ENCODE data around the gene BCKDHA.
"Not testable (repeated sequence)": the region's sequence is repeated elsewhere in the genome, so short reads cannot be mapped to it uniquely, and the experiment has no call there.

Gene BCKDHA

GRCh38 chr19:41431426-41432386, 34.1 kb downstream of the BCKDHA start:
- H3K9me3 ChIP-seq (ENCODE audit: control insufficient read depth in 5 of 5, low read length in 5 of 5): no peaks in the 10 kb centered on the region
- peak overlapping the region in 1 of 5 donors; percentile 20 for H3K9ac ChIP-seq (ENCODE audit: low read length in 5 of 5)
- H3K4me1 ChIP-seq (ENCODE audit: control insufficient read depth in 5 of 5, insufficient read depth in 5 of 5, low read length in 5 of 5): peaks cover 3 to 30% (median 16%) of the 10 kb centered on the region in 5 donors
- no peak overlapping the region for H3K4me3 ChIP-seq (ENCODE audit: low read depth in 1 of 5, low read length in 5 of 5)
- peaks cover 0 to 38% (median 34%) of the 10 kb centered on the region in 5 donors for H3K36me3 ChIP-seq (ENCODE audit: control insufficient read depth in 5 of 5, insufficient read depth in 5 of 5, low read length in 5 of 5)
- no peaks in the 10 kb centered on the region for H3K27me3 ChIP-seq (ENCODE audit: control insufficient read depth in 5 of 5, insufficient read depth in 4 of 5, low read length in 5 of 5)
- H3K27ac ChIP-seq (ENCODE audit: low read depth, low read length): no peak overlapping the region

GRCh38 chr19:41433171-41433570, 35.6 kb downstream of the BCKDHA start:
- Histone ChIP-seq H3K27ac (ENCODE audit: low read depth, low read length) (no peak overlapping the region), H3K9me3 (ENCODE audit: control insufficient read depth in 5 of 5, low read length in 5 of 5) (no peaks in the 10 kb centered on the region), H3K4me1 (ENCODE audit: control insufficient read depth in 5 of 5, insufficient read depth in 5 of 5, low read length in 5 of 5) (peaks cover 0 to 17% (median 5%) of the 10 kb centered on the region in 5 donors), H3K27me3 (ENCODE audit: control insufficient read depth in 5 of 5, insufficient read depth in 4 of 5, low read length in 5 of 5) (no peaks in the 10 kb centered on the region), H3K4me3 (ENCODE audit: low read depth in 1 of 5, low read length in 5 of 5) (no peak overlapping the region), H3K36me3 (ENCODE audit: control insufficient read depth in 5 of 5, insufficient read depth in 5 of 5, low read length in 5 of 5) (peaks cover 0 to 46% (median 40%) of the 10 kb centered on the region in 5 donors), H3K9ac (ENCODE audit: low read length in 5 of 5) (no peak overlapping the region)

GRCh38 chr19:41434450-41434849, 36.8 kb downstream of the BCKDHA start:
- H3K27me3 ChIP-seq (ENCODE audit: control insufficient read depth in 5 of 5, insufficient read depth in 4 of 5, low read length in 5 of 5): no peaks in the 10 kb centered on the region
- H3K4me3 ChIP-seq (ENCODE audit: low read depth in 1 of 5, low read length in 5 of 5): no peak overlapping the region
- no peaks in the 10 kb centered on the region for H3K9me3 ChIP-seq (ENCODE audit: control insufficient read depth in 5 of 5, low read length in 5 of 5)
- H3K36me3 ChIP-seq (ENCODE audit: control insufficient read depth in 5 of 5, insufficient read depth in 5 of 5, low read length in 5 of 5): peaks cover 0 to 46% (median 38%) of the 10 kb centered on the region in 5 donors
- no peak overlapping the region for H3K27ac ChIP-seq (ENCODE audit: low read depth, low read length)
- H3K9ac ChIP-seq (ENCODE audit: low read length in 5 of 5): no peak overlapping the region
- peaks cover 3 to 14% (median 6%) of the 10 kb centered on the region in 5 donors for H3K4me1 ChIP-seq (ENCODE audit: control insufficient read depth in 5 of 5, insufficient read depth in 5 of 5, low read length in 5 of 5)

GRCh38 chr19:41435376-41435775, 37.8 kb downstream of the BCKDHA start:
- peaks cover 7 to 18% (median 9%) of the 10 kb centered on the region in 5 donors for H3K4me1 ChIP-seq (ENCODE audit: control insufficient read depth in 5 of 5, insufficient read depth in 5 of 5, low read length in 5 of 5)
- not testable (repeated sequence) for H3K9me3 ChIP-seq (ENCODE audit: control insufficient read depth in 5 of 5, low read length in 5 of 5); H3K27me3 ChIP-seq (ENCODE audit: control insufficient read depth in 5 of 5, insufficient read depth in 4 of 5, low read length in 5 of 5); H3K27ac ChIP-seq (ENCODE audit: low read depth, low read length); H3K4me3 ChIP-seq (ENCODE audit: low read depth in 1 of 5, low read length in 5 of 5); H3K9ac ChIP-seq (ENCODE audit: low read length in 5 of 5)
- H3K36me3 ChIP-seq (ENCODE audit: control insufficient read depth in 5 of 5, insufficient read depth in 5 of 5, low read length in 5 of 5): peaks cover 0 to 46% (median 38%) of the 10 kb centered on the region in 5 donors

GRCh38 chr19:41435936-41436673, 38.5 kb downstream of the BCKDHA start:
- Histone ChIP-seq H3K27me3 (ENCODE audit: control insufficient read depth in 5 of 5, insufficient read depth in 4 of 5, low read length in 5 of 5) (no peaks in the 10 kb centered on the region), H3K4me1 (ENCODE audit: control insufficient read depth in 5 of 5, insufficient read depth in 5 of 5, low read length in 5 of 5) (peaks cover 7 to 16% (median 9%) of the 10 kb centered on the region in 5 donors), H3K27ac (ENCODE audit: low read depth, low read length) (no peak overlapping the region), H3K4me3 (ENCODE audit: low read depth in 1 of 5, low read length in 5 of 5) (no peak overlapping the region), H3K36me3 (ENCODE audit: control insufficient read depth in 5 of 5, insufficient read depth in 5 of 5, low read length in 5 of 5) (peaks cover 0 to 40% (median 35%) of the 10 kb centered on the region in 5 donors), H3K9ac (ENCODE audit: low read length in 5 of 5) (no peak overlapping the region), H3K9me3 (ENCODE audit: control insufficient read depth in 5 of 5, low read length in 5 of 5) (no peaks in the 10 kb centered on the region)

- H3K4me1 ChIP-seq (ENCODE audit: control insufficient read depth in 5 of 5, insufficient read depth in 5 of 5, low read length in 5 of 5): peaks cover 7 to 15% (median 9%) of the 10 kb centered on the region in 5 donors
- H3K4me3 ChIP-seq (ENCODE audit: low read depth in 1 of 5, low read length in 5 of 5): no peak overlapping the region
- H3K9ac ChIP-seq (ENCODE audit: low read length in 5 of 5): no peak overlapping the region
- no peaks in the 10 kb centered on the region for H3K9me3 ChIP-seq (ENCODE audit: control insufficient read depth in 5 of 5, low read length in 5 of 5)
- H3K27me3 ChIP-seq (ENCODE audit: control insufficient read depth in 5 of 5, insufficient read depth in 4 of 5, low read length in 5 of 5): peaks cover 0 to 3% (median 0%) of the 10 kb centered on the region in 5 donors
- peaks cover 0 to 36% (median 30%) of the 10 kb centered on the region in 5 donors for H3K36me3 ChIP-seq (ENCODE audit: control insufficient read depth in 5 of 5, insufficient read depth in 5 of 5, low read length in 5 of 5)
- H3K27ac ChIP-seq (ENCODE audit: low read depth, low read length): no peak overlapping the region
Observed at GRCh38 chr19:41436674-41436951, 39.0 kb downstream of the BCKDHA start.

- H3K9me3 ChIP-seq (ENCODE audit: control insufficient read depth in 5 of 5, low read length in 5 of 5): no peaks in the 10 kb centered on the region
- H3K4me3 ChIP-seq (ENCODE audit: low read depth in 1 of 5, low read length in 5 of 5): no peak overlapping the region
- H3K36me3 ChIP-seq (ENCODE audit: control insufficient read depth in 5 of 5, insufficient read depth in 5 of 5, low read length in 5 of 5): peaks cover 0 to 21% (median 16%) of the 10 kb centered on the region in 5 donors
- H3K27me3 ChIP-seq (ENCODE audit: control insufficient read depth in 5 of 5, insufficient read depth in 4 of 5, low read length in 5 of 5): peaks cover 0 to 11% (median 0%) of the 10 kb centered on the region in 5 donors
- no peak overlapping the region for H3K27ac ChIP-seq (ENCODE audit: low read depth, low read length)
- peaks cover 7 to 15% (median 9%) of the 10 kb centered on the region in 5 donors for H3K4me1 ChIP-seq (ENCODE audit: control insufficient read depth in 5 of 5, insufficient read depth in 5 of 5, low read length in 5 of 5)
- no peak overlapping the region for H3K9ac ChIP-seq (ENCODE audit: low read length in 5 of 5)
Observed at GRCh38 chr19:41437944-41438574, 40.4 kb downstream of the BCKDHA start.

GRCh38 chr19:41439441-41440222, 42.0 kb downstream of the BCKDHA start, which contains the start of gene DMAC2:
Gene DMAC2 (minus strand): TSS chr19:41439912. CDS start chr19:41439899, 13 bp downstream.
- peak within 1 kb of the TSS; percentile 98 for H3K27ac ChIP-seq (ENCODE audit: low read depth, low read length)
- peak within 1 kb of the TSS; percentile 77 to 99 (median 90) for H3K4me3 ChIP-seq (ENCODE audit: low read depth in 1 of 5, low read length in 5 of 5)
- peaks cover 0 to 15% (median 11%) of the 10 kb centered on the region in 5 donors for H3K36me3 ChIP-seq (ENCODE audit: control insufficient read depth in 5 of 5, insufficient read depth in 5 of 5, low read length in 5 of 5)
- peak within 1 kb of the TSS; percentile 77 to 95 (median 79) for H3K9ac ChIP-seq (ENCODE audit: low read length in 5 of 5)
- H3K4me1 ChIP-seq (ENCODE audit: control insufficient read depth in 5 of 5, insufficient read depth in 5 of 5, low read length in 5 of 5): peaks cover 7 to 15% (median 9%) of the 10 kb centered on the region in 5 donors
- H3K9me3 ChIP-seq (ENCODE audit: control insufficient read depth in 5 of 5, low read length in 5 of 5): no peaks in the 10 kb centered on the region
- peaks cover 0 to 15% (median 0%) of the 10 kb centered on the region in 5 donors for H3K27me3 ChIP-seq (ENCODE audit: control insufficient read depth in 5 of 5, insufficient read depth in 4 of 5, low read length in 5 of 5)

- peaks cover 7 to 15% (median 9%) of the 10 kb centered on the region in 5 donors for H3K4me1 ChIP-seq (ENCODE audit: control insufficient read depth in 5 of 5, insufficient read depth in 5 of 5, low read length in 5 of 5)
- H3K36me3 ChIP-seq (ENCODE audit: control insufficient read depth in 5 of 5, insufficient read depth in 5 of 5, low read length in 5 of 5): peaks cover 0 to 11% (median 6%) of the 10 kb centered on the region in 5 donors
- H3K9me3 ChIP-seq (ENCODE audit: control insufficient read depth in 5 of 5, low read length in 5 of 5): no peaks in the 10 kb centered on the region
- H3K4me3 ChIP-seq (ENCODE audit: low read depth in 1 of 5, low read length in 5 of 5): no peak overlapping the region
- H3K27me3 ChIP-seq (ENCODE audit: control insufficient read depth in 5 of 5, insufficient read depth in 4 of 5, low read length in 5 of 5): peaks cover 3 to 23% (median 4%) of the 10 kb centered on the region in 5 donors
- no peak overlapping the region for H3K9ac ChIP-seq (ENCODE audit: low read length in 5 of 5)
- H3K27ac ChIP-seq (ENCODE audit: low read depth, low read length): no peak overlapping the region
Observed at GRCh38 chr19:41441321-41441945, 43.8 kb downstream of the BCKDHA start.
